Lung (tissue), 12 donors: ENCODE data around the gene MRPL52. TPM values are rescaled to one million over a fixed set of nuclear protein-coding genes. Genes with fewer than 3 reads are reported as not detected.

Experiments used
- ATAC-seq: fragments of 200-7000 bp; cut with Tn5 transposase; one replicate; pipeline ENCODE4 v1.9.1; 2020; ENCODE audit warnings: moderate number of reproducible peaks; ENCODE audit not compliant: insufficient read depth, low FRiP score
- DNase-seq, 3 donors: peaks; one replicate each; pipeline ENCODE4 v3.0.0-alpha.2; 2013 to 2017
- H3K27ac ChIP-seq, 2 donors: one replicate each; pipeline ENCODE4 v1.5.1; 2013; ENCODE audit warnings: mild to moderate bottlenecking in 2 of 2, moderate library complexity in 2 of 2, control low read depth in 1 of 2, inconsistent platforms in 1 of 2, low read depth in 1 of 2, low read length in 1 of 2
- H3K27me3 ChIP-seq, 3 donors: one replicate each; pipeline ENCODE4 v1.5.1; 2013; ENCODE audit warnings: low read length in 2 of 3; ENCODE audit not compliant: control insufficient read depth in 3 of 3, insufficient read depth in 3 of 3
- H3K36me3 ChIP-seq, 4 donors: one replicate each; pipeline ENCODE4 v1.5.1; 2013; ENCODE audit warnings: low read length in 4 of 4, mild to moderate bottlenecking in 1 of 4, moderate library complexity in 1 of 4; ENCODE audit not compliant: control insufficient read depth in 4 of 4, insufficient read depth in 4 of 4
- H3K4me1 ChIP-seq, 5 donors: one replicate each; pipeline ENCODE4 v1.5.1; 2013; ENCODE audit warnings: low read length in 5 of 5, mild to moderate bottlenecking in 2 of 5, moderate library complexity in 1 of 5; ENCODE audit not compliant: control insufficient read depth in 5 of 5, insufficient read depth in 5 of 5
- H3K4me3 ChIP-seq: one replicate; pipeline ENCODE4 v1.5.1; 2013; ENCODE audit warnings: mild to moderate bottlenecking, control low read depth, moderate library complexity
- H3K9ac ChIP-seq, 2 donors: one replicate each; pipeline ENCODE4 v1.5.1; 2013; ENCODE audit warnings: low read length in 2 of 2, control low read depth in 1 of 2; ENCODE audit not compliant: insufficient read depth in 1 of 2
- H3K9me3 ChIP-seq, 4 donors: one replicate each; pipeline ENCODE4 v1.5.1; 2013; ENCODE audit warnings: low read length in 3 of 4, mild to moderate bottlenecking in 1 of 4, moderate library complexity in 1 of 4; ENCODE audit not compliant: control insufficient read depth in 4 of 4, insufficient read depth in 3 of 4
- CTCF ChIP-seq: IDR thresholded peaks from 2 replicates; pipeline ENCODE4 v1.5.1; 2012; ENCODE audit warnings: mild to moderate bottlenecking; ENCODE audit errors: control extremely low read depth, extremely low read depth
- WGBS, 2 donors: extraction: QIAGEN DNeasy Blood & Tissue Kit; methylation state at CpG; one replicate each; pipeline ENCODE4 v1.1.7; 2013; 5-methylcytosine and 5-hydroxymethylcytosine counted together
- polyA plus RNA-seq, 2 donors: library from polyadenylated mRNA; stranded (reverse); fragments of 200-250 nt; gene quantifications; one replicate each; pipeline ENCODE4 v1.2.1, GENCODE V29; 2013
- total RNA-seq, 2 donors: library from RNA; depleted of rRNA in 1 of 2; stranded (reverse); fragments of >200 nt in 1 of 2; gene quantifications; one replicate each; pipeline ENCODE4 v1.2.1, GENCODE V29; 2014 to 2021
- donor health status: control.
- donor health status: control.
- donor health status: Bipolar disorder and iron deficiency.
- donor health status: healthy.
- donor health status: DM: yes; HTN: yes; CAD: no.

MRPL52 gene
- total and polyA plus RNA-seq, 4 donors, result 27.5 to 239 (median 103) TPM

GRCh38 chr14:22797017-22797917 is 32.4 kb upstream of the MRPL52 start:
- Histone ChIP-seq H3K9me3 (no peaks in the 10 kb centered on the region), H3K27ac (no peak overlapping the region), H3K36me3 (peaks cover 0 to 2% (median 0%) of the 10 kb centered on the region in 4 donors), H3K9ac (no peak overlapping the region), H3K4me1 (peaks cover 0 to 2% (median 0%) of the 10 kb centered on the region in 5 donors), H3K27me3 (no peaks in the 10 kb centered on the region), H3K4me3 (no peak overlapping the region)
- no peak for TF ChIP-seq CTCF
- ATAC-seq (no peak), DNase-seq (no peak)
- WGBS, 2 donors, result 59 to 62% methylated on average over 5 of the region's 5 CpGs

GRCh38 chr14:22798528-22798927 is 31.2 kb upstream of the MRPL52 start:
- TF ChIP-seq CTCF, result no peak
- Histone ChIP-seq H3K36me3 (peaks cover 0 to 2% (median 0%) of the 10 kb centered on the region in 4 donors), H3K27ac (no peak overlapping the region), H3K9me3 (no peaks in the 10 kb centered on the region), H3K4me1 (peaks cover 0 to 4% (median 0%) of the 10 kb centered on the region in 5 donors), H3K27me3 (no peaks in the 10 kb centered on the region), H3K9ac (no peak overlapping the region), H3K4me3 (no peak overlapping the region)
- 42 to 51% methylated on average over 2 of the region's 2 CpGs for WGBS, 2 donors
- ATAC-seq (no peak), DNase-seq (no peak)

- Histone ChIP-seq H3K27ac (no peak overlapping the region), H3K4me1 (peaks cover 0 to 4% (median 0%) of the 10 kb centered on the region in 5 donors), H3K27me3 (no peaks in the 10 kb centered on the region), H3K4me3 (no peak overlapping the region), H3K36me3 (peaks cover 0 to 2% (median 0%) of the 10 kb centered on the region in 4 donors), H3K9ac (no peak overlapping the region), H3K9me3 (no peaks in the 10 kb centered on the region)
- 78 to 87% methylated on average over 10 of the region's 10 CpGs for WGBS, 2 donors
- DNase-seq (no peak), ATAC-seq (no peak)
- TF ChIP-seq CTCF, result no peak
These were observed 29.3 kb upstream of the MRPL52 start for GRCh38 chr14:22800346-22800745.
